Gastrocnemius medialis (tissue), 4 donors: Measurements from ENCODE around the gene KCNG4. TPM values are rescaled to one million over a fixed set of nuclear protein-coding genes. Genes with fewer than 3 reads are reported as not detected.

Experiments
- ATAC-seq, 2 donors: fragments of 150-250 bp; one replicate each; pipeline ENCODE4 v1.9.1; 2016
- DNase-seq, 2 donors: peaks; one replicate each; pipeline ENCODE4 v3.0.0-alpha.2; 2019
- H3K27ac ChIP-seq, 4 donors: fragments of 200-600 bp; sonication (generic); 1 replicate in 1 of 4; 2 replicates in 3 of 4; pipeline ENCODE4 v1.5.1; 2016 to 2018; ENCODE audit warnings: mild to moderate bottlenecking in 2 of 4, moderate library complexity in 1 of 4
- H3K27me3 ChIP-seq, 3 donors: fragments of 200-600 bp; sonication (generic) in 2 of 3; 1 replicate in 1 of 3; 2 replicates in 2 of 3; pipeline versions ENCODE4 v1.5.1 to v1.6.0; 2016 to 2019; ENCODE audit warnings: mild to moderate bottlenecking in 1 of 3, moderate library complexity in 1 of 3
- H3K36me3 ChIP-seq, 2 donors: fragments of 200-600 bp; sonication (generic) in 1 of 2; one replicate each; pipeline ENCODE4 v1.5.1; 2017 to 2018
- H3K4me1 ChIP-seq, 2 donors: fragments of 200-600 bp; sonication (generic) in 1 of 2; one replicate each; pipeline ENCODE4 v1.5.1; 2016 to 2017; ENCODE audit warnings: mild to moderate bottlenecking in 2 of 2
- H3K4me3 ChIP-seq, 4 donors: fragments of 200-600 bp; sonication (generic) in 3 of 4; 1 replicate in 1 of 4; 2 replicates in 3 of 4; pipeline ENCODE4 v1.5.1; 2016 to 2019; ENCODE audit warnings: mild to moderate bottlenecking in 2 of 4
- H3K9me3 ChIP-seq, 3 donors: fragments of 200-600 bp; sonication (generic) in 2 of 3; 1 replicate in 1 of 3; 2 replicates in 2 of 3; pipeline ENCODE4 v1.5.1; 2016 to 2019
- POLR2A ChIP-seq, 2 donors: fragments of 450-650 bp; IDR thresholded peaks; one replicate each; pipeline ENCODE4 v1.6.1; 2017; ENCODE audit warnings: antibody characterized with exemption in 2 of 2, mild to moderate bottlenecking in 2 of 2, moderate library complexity in 2 of 2
- in situ Hi-C, 4 donors: fragments of 200-750 bp; cut with MboI; loops; one replicate each; pipeline versions ENCODE4 v1.15.0 to v1.8.0; 2017; ENCODE audit warnings: low sequenced_read_pairs in 4 of 4
- intact Hi-C: fragments of 100-400 bp; cut with DNase I; formaldehyde crosslinking; loops from one replicate; pipeline ENCODE4 v1.15.1; 2023; ENCODE audit warnings: low total_unique reads
- total RNA-seq, 4 donors: library from RNA; depleted of rRNA; stranded (reverse); fragments of >200 nt; gene quantifications; one replicate each; pipeline versions ENCODE4 v1.1.0 to v1.2.3, GENCODE V29; 2016
- TF ChIP-seq, protein P1 (sequence below), 5 experiments: fragments of 450-650 bp in 3 of 5; fragments of 200-600 bp in 2 of 5; sonication (generic) in 2 of 5; IDR thresholded peaks in 4 of 5; conservative IDR thresholded peaks in 1 of 5; 1 replicate in 4 of 5; 2 replicates in 1 of 5; pipeline ENCODE4 v1.5.1; 2016 to 2019; ENCODE audit warnings: antibody characterized with exemption in 5 of 5, mild to moderate bottlenecking in 3 of 5, moderate library complexity in 3 of 5

The KCNG4 gene
- total RNA-seq, 4 donors from 2014 or later: not detected

- peaks cover 0 to 4% (median 0%) of the 10 kb centered on the region in 3 donors for H3K27me3 ChIP-seq
- H3K9me3 ChIP-seq: no peaks in the 10 kb centered on the region
- in situ Hi-C loops (loop anchor here in 2 of 4 donors (25.0 kb wide), 3 partner anchors 107 to 382 kb away; partner anchors contain the start of genes HSBP1 (in 1 of the 2), NECAB2 (in 1 of the 2) and OSGIN1 (in 1 of the 2)), intact Hi-C loops (no loop called here)
- TF ChIP-seq, protein P1, sequence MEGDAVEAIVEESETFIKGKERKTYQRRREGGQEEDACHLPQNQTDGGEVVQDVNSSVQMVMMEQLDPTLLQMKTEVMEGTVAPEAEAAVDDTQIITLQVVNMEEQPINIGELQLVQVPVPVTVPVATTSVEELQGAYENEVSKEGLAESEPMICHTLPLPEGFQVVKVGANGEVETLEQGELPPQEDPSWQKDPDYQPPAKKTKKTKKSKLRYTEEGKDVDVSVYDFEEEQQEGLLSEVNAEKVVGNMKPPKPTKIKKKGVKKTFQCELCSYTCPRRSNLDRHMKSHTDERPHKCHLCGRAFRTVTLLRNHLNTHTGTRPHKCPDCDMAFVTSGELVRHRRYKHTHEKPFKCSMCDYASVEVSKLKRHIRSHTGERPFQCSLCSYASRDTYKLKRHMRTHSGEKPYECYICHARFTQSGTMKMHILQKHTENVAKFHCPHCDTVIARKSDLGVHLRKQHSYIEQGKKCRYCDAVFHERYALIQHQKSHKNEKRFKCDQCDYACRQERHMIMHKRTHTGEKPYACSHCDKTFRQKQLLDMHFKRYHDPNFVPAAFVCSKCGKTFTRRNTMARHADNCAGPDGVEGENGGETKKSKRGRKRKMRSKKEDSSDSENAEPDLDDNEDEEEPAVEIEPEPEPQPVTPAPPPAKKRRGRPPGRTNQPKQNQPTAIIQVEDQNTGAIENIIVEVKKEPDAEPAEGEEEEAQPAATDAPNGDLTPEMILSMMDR (IDR thresholded peaks at IDR 0.05 in 4 of 5, conservative IDR thresholded peaks at IDR 0.05 in 1 of 5): no peak
- TF ChIP-seq POLR2A (IDR thresholded peaks at IDR 0.05): no peak
- H3K4me3 ChIP-seq: no peak overlapping the region
- H3K27ac ChIP-seq: no peak overlapping the region
- DNase-seq (no peak), ATAC-seq (no peak)
- H3K4me1 ChIP-seq: no peaks in the 10 kb centered on the region
- no peaks in the 10 kb centered on the region for H3K36me3 ChIP-seq
Observed at GRCh38 chr16:84194470-84195200, 45.2 kb downstream of the KCNG4 start.

DNA sequence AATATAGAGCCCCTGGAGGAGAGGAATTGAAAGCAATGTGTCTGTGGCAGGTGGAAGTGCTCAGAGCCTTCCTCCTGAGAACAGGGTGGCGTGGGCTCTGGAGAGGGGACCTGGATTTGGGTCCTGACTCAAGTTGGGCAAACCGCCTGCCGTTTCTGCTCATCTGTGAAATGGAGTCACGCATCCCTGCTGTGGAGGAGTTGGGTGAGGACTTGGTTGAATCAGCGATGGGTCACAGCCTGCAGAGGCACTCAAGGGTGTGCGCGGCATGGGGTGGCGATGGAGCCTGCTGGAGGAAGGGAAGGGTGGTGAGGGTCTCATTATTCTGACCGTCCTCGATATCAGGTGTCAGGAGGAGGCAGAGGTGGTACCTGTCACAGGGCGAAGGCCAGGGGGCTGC, 45.8 kb downstream of the KCNG4 start:
- ATAC-seq: no peak
- H3K9me3 ChIP-seq: no peaks in the 10 kb centered on the region
- in situ Hi-C loops (loop anchor here in 2 of 4 donors (25.0 kb wide), 3 partner anchors 107 to 382 kb away; partner anchors contain the start of genes HSBP1 (in 1 of the 2), NECAB2 (in 1 of the 2) and OSGIN1 (in 1 of the 2)), intact Hi-C loops (no loop called here)
- no peak for DNase-seq
- peaks cover 0 to 4% (median 0%) of the 10 kb centered on the region in 3 donors for H3K27me3 ChIP-seq
- no peaks in the 10 kb centered on the region for H3K36me3 ChIP-seq
- no peak overlapping the region for H3K4me3 ChIP-seq
- H3K4me1 ChIP-seq: no peaks in the 10 kb centered on the region
- H3K27ac ChIP-seq: no peak overlapping the region
- TF ChIP-seq POLR2A (IDR thresholded peaks at IDR 0.05): no peak
- TF ChIP-seq, protein P1 (IDR thresholded peaks at IDR 0.05 in 4 of 5, conservative IDR thresholded peaks at IDR 0.05 in 1 of 5): no peak

GRCh38 chr16:84193480-84193879, 46.3 kb downstream of the KCNG4 start:
- no peaks in the 10 kb centered on the region for H3K4me1 ChIP-seq
- no peaks in the 10 kb centered on the region for H3K36me3 ChIP-seq
- no peak overlapping the region for H3K27ac ChIP-seq
- intact Hi-C loops: no loop called here
- TF ChIP-seq POLR2A (IDR thresholded peaks at IDR 0.05): no peak
- TF ChIP-seq, protein P1 (IDR thresholded peaks at IDR 0.05 in 4 of 5, conservative IDR thresholded peaks at IDR 0.05 in 1 of 5): no peak
- no peaks in the 10 kb centered on the region for H3K9me3 ChIP-seq
- H3K4me3 ChIP-seq: no peak overlapping the region
- in situ Hi-C loops: loop anchor here in 2 of 4 donors (25.0 kb wide), 3 partner anchors 106 to 381 kb away; partner anchors contain the start of genes HSBP1 (in 1 of the 2), NECAB2 (in 1 of the 2) and OSGIN1 (in 1 of the 2)
- H3K27me3 ChIP-seq: peaks cover 0 to 4% (median 0%) of the 10 kb centered on the region in 3 donors
- no peak for DNase-seq
- ATAC-seq: no peak

DNA sequence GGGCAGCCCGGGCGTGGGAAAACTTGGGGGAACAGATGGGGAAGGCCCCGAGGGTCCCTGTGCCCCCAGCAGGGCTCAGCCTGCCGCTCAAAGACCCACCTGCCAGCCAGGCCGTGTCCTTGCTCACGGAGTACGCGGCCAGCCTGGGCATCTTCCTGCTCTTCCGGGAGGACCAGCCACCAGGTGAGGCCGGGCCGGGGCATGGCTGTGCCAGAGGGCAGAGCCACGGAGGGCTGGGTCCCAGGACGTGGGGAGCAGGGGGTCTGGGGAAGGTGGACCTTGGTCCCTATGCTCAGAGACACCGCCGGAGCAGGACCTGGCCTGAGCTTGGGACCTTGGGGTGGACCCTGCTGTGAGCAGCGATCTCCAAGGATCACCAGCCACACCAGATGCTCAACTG, 48.3 kb downstream of the KCNG4 start:
- ATAC-seq: no peak
- Histone ChIP-seq H3K27me3 (peaks cover 0 to 4% (median 0%) of the 10 kb centered on the region in 3 donors), H3K9me3 (no peaks in the 10 kb centered on the region), H3K27ac (no peak overlapping the region), H3K36me3 (no peaks in the 10 kb centered on the region), H3K4me3 (no peak overlapping the region), H3K4me1 (no peaks in the 10 kb centered on the region)
- in situ Hi-C loops: loop anchor here in 2 of 4 donors (25.0 kb wide), 3 partner anchors 104 to 379 kb away; partner anchors contain the start of genes HSBP1 (in 1 of the 2), NECAB2 (in 1 of the 2) and OSGIN1 (in 1 of the 2)
- TF ChIP-seq POLR2A (IDR thresholded peaks at IDR 0.05): no peak
- TF ChIP-seq, protein P1 (IDR thresholded peaks at IDR 0.05 in 4 of 5, conservative IDR thresholded peaks at IDR 0.05 in 1 of 5): no peak
- DNase-seq: no peak
- intact Hi-C loops: no loop called here
